Lower leg skin (tissue), 3 donors: ENCODE measurements around the gene KCNA2.

Experiments
- POLR2A ChIP-seq, 2 donors: fragments of 450-650 bp; IDR thresholded peaks; one replicate each; pipeline ENCODE4 v1.6.1; 2016 to 2017; ENCODE audit warnings: antibody characterized with exemption in 2 of 2, mild to moderate bottlenecking in 1 of 2, moderate library complexity in 1 of 2
- TF ChIP-seq, protein P1 (sequence below), 3 donors: fragments of 450-650 bp; IDR thresholded peaks; one replicate each; pipeline ENCODE4 v1.5.1; 2016; ENCODE audit warnings: antibody characterized with exemption in 3 of 3, mild to moderate bottlenecking in 3 of 3, moderate library complexity in 2 of 3

- TF ChIP-seq, protein P1, sequence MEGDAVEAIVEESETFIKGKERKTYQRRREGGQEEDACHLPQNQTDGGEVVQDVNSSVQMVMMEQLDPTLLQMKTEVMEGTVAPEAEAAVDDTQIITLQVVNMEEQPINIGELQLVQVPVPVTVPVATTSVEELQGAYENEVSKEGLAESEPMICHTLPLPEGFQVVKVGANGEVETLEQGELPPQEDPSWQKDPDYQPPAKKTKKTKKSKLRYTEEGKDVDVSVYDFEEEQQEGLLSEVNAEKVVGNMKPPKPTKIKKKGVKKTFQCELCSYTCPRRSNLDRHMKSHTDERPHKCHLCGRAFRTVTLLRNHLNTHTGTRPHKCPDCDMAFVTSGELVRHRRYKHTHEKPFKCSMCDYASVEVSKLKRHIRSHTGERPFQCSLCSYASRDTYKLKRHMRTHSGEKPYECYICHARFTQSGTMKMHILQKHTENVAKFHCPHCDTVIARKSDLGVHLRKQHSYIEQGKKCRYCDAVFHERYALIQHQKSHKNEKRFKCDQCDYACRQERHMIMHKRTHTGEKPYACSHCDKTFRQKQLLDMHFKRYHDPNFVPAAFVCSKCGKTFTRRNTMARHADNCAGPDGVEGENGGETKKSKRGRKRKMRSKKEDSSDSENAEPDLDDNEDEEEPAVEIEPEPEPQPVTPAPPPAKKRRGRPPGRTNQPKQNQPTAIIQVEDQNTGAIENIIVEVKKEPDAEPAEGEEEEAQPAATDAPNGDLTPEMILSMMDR (IDR thresholded peaks at IDR 0.05), result no peak
- no peak for TF ChIP-seq POLR2A (IDR thresholded peaks at IDR 0.05)
These were observed 12.5 kb upstream of the KCNA2 start for GRCh38 chr1:110618668-110619067.
